ENCODE measurements around the gene ATN1.
"Not testable (repeated sequence)": the region's sequence is repeated elsewhere in the genome, so short reads cannot be mapped to it uniquely, and the experiment has no call there.

Gene ATN1, protein sequence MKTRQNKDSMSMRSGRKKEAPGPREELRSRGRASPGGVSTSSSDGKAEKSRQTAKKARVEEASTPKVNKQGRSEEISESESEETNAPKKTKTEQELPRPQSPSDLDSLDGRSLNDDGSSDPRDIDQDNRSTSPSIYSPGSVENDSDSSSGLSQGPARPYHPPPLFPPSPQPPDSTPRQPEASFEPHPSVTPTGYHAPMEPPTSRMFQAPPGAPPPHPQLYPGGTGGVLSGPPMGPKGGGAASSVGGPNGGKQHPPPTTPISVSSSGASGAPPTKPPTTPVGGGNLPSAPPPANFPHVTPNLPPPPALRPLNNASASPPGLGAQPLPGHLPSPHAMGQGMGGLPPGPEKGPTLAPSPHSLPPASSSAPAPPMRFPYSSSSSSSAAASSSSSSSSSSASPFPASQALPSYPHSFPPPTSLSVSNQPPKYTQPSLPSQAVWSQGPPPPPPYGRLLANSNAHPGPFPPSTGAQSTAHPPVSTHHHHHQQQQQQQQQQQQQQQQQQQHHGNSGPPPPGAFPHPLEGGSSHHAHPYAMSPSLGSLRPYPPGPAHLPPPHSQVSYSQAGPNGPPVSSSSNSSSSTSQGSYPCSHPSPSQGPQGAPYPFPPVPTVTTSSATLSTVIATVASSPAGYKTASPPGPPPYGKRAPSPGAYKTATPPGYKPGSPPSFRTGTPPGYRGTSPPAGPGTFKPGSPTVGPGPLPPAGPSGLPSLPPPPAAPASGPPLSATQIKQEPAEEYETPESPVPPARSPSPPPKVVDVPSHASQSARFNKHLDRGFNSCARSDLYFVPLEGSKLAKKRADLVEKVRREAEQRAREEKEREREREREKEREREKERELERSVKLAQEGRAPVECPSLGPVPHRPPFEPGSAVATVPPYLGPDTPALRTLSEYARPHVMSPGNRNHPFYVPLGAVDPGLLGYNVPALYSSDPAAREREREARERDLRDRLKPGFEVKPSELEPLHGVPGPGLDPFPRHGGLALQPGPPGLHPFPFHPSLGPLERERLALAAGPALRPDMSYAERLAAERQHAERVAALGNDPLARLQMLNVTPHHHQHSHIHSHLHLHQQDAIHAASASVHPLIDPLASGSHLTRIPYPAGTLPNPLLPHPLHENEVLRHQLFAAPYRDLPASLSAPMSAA (N-terminal part only)

DNA sequence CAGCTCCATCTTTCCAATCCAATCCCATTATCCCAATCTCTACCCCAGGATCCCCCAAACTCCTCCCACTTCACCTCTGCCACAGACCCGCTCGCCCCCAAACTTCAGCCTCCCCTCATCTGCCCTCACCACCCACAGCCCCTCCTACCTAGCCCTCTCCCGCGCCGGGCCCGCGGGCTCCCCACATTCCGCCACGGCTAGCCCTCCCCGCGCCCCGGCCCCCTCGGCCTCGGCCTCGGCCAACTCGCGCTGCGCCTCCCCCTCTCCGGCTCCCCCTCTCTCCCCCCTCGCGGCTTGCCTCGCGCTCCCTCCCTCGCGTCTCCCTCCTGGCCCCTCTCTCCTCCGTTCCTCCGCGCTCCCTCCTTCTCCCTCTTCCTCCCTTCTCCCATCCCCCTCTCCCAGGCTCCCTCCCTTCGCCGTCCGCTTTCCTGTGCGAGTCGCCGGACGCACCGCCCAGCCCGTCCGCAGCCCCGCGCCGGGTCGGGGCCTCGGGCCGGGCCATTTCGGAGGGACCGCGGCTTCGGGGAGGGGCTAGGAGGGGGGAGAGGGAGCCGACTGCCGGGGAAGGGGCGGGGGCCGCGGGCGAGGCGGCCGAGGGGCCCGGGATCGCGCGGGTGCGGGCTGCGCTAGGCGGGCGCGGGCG lies at the start of gene ATN1:
ATN1 (plus strand) TSS at position 581 of the 643 bp plus-strand sequence. CDS start 6,043 bp downstream, outside the sequence.
- DNase-seq (ENCODE audit: low read depth in 2 of 2) = no peak

DNA sequence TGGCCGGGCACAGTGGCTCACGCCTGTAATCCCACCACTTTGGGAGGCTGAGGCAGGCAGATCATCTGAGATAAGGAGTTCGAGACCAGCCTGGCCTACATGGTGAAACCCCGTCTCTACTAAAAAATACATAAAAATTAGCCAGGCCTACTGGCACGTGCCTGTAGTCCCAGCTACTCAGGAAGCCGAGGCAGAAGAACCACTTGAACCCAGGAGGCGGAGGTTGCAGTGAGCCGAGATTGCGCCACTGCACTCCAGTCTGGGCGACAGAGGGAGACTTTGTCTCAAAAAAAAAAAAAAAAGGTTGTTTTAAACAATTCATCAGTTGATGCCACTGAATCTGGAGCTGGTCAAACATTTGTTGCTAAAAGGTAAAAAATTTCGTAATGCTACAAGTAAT lies 47.9 kb upstream of the ATN1 start:
- not testable (repeated sequence) for DNase-seq (ENCODE audit: low read depth in 2 of 2)

DNA sequence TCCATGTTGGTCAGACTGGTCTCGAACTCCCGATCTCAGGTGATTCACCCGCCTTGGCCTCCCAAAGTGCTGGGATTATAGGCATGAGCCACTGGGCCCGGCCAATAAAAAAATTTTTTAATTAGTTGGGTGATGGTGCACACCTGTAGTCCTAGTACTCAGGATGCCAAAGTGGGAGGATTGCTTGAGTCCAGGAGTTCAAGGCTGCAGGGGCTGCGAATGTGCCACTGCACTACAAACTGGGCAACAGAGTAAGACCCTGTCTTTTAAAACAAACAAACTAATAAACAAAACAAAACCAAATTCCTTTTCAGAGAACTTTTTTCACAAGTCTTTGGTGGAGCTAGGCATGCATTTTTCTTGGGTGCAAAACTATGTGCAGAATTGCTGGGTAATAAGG lies 44.5 kb upstream of the ATN1 start:
- no peak for DNase-seq (ENCODE audit: low read depth in 2 of 2)

DNA sequence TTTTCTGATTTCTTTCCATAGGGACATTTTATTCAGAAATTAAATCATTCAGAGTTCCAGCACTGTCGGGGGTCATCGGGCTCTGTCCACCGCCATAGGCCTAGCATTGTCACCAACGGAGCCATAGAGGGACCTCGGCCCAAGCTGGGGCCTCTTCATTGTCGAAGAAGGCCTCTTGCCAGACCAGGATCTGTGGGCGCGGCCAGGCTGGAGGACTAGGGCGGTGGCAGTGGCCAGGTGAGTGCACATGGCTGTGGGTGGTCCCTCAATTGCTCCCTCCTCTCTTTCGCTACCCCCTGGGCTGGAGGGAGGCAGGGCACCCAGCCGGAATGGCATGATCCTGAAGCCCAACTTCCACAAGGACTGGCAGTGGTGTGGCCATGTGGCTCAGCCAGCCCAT lies 44.1 kb upstream of the ATN1 start:
- no peak for DNase-seq (ENCODE audit: low read depth in 2 of 2)

DNA sequence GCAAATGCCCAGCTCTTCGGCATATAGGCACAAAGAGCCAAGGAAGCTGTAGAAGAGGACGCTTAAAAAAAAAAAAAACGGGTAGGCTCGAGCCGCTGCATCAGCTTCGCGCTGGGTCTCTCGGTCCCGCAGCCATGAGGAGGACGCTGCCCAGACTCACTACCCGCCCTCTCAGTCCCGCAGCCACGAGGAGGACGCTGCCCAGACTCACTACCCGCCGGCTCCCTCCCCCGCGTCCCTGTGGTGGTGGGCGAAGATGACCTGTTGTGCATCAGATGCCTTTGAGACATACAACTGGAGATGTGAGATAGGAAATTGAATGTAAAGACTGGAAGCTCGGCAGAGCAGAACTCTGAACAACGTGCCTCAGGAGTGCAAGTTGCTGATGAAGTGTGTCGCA lies 43.2 kb upstream of the ATN1 start:
- no peak for DNase-seq (ENCODE audit: low read depth in 2 of 2)

DNA sequence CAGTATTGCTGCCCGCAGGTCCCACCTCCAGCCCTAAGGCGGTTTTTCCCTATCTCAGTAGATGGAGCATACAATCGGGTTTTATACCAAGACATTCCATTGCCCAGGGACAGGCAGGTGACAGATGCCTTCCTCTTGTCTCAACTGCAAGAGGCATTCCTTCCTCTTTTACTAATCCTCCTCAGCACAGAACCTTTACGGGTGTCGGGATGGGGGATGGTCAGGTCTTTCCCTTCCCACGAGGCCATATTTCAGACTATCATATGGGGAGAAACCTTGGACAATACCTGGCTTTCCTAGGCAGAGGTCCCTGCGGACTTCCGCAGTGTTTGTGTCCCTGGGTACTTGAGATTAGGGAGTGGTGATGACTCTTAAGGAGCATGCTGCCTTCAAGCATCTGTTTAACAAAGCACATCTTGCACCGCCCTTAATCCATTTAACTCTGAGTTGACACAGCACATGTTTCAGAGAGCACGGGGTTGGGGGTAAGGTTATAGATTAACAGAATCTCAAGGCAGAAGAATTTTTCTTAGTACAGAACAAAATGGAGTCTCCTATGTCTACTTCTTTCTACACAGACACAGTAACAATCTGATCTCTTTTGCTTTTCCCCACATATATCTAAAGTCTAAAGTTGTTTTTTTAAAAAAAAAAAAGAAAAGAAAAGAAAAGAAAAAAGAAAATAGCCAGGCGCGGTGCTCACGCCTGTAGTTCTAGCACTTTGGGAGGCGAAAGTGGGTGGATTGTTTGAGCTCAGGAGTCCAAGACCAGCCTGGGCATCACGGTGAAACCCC lies 41.4 kb upstream of the ATN1 start:
- DNase-seq (ENCODE audit: low read depth in 2 of 2) = not testable (repeated sequence)

DNA sequence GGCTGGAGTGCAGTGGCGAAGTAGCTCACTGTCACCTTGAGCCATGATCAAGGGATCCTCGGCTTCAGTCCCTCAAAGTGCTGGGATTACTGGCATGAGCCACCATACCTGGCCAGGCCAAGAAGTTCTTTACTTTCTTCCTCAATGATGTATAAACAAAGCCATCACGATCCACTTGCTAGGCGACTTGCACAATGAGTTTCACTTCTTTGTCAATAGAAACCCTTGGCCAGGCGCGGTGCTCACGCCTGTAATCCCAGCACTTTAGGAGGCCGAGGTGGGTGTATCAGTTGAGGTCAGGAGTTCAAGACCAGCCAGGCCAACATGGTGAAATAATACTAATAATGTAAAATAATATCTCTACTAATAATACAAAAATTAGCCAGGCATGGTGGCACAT lies 40.3 kb upstream of the ATN1 start:
- no peak for DNase-seq (ENCODE audit: low read depth in 2 of 2)

DNA sequence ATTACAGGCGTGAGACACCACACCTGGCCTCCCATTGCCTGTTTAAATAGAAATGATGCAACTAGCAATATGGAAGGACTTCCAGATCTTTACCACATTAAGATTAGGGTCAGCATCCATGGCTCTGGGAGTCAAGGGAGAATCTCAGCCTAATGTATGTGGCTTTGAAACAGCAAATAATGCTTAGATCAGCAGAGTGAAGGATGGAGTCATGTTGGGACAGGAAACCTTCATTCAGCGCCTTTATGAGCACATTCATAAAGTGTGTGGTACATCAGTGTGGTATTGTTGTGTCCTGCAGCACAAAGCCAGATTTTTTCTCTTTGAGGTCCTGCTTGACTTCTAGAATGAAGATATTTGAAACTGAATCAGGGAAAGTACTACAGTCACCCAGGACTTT lies 39.4 kb upstream of the ATN1 start:
- DNase-seq (ENCODE audit: low read depth in 2 of 2) = no peak

DNA sequence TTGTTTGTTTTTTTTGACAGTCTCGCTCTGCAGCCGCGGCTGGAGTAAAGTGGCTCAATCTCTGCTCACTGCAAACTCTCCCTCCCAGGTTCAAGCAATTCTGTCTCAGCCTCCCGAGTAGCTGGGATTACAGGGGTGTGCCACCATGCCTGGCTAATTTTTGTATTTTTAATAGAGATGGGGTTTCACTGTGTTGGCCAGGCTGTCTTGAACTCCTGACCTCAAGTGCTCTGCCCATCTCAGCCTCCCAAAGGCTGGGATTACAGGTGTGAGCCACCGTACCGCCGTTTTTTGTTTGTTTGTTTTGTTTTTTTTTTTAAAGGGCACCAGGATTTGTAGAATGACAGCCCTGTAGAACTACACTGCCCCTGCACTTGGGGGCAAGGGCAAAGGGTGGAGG lies 39.0 kb upstream of the ATN1 start:
- not testable (repeated sequence) for DNase-seq (ENCODE audit: low read depth in 2 of 2)

DNA sequence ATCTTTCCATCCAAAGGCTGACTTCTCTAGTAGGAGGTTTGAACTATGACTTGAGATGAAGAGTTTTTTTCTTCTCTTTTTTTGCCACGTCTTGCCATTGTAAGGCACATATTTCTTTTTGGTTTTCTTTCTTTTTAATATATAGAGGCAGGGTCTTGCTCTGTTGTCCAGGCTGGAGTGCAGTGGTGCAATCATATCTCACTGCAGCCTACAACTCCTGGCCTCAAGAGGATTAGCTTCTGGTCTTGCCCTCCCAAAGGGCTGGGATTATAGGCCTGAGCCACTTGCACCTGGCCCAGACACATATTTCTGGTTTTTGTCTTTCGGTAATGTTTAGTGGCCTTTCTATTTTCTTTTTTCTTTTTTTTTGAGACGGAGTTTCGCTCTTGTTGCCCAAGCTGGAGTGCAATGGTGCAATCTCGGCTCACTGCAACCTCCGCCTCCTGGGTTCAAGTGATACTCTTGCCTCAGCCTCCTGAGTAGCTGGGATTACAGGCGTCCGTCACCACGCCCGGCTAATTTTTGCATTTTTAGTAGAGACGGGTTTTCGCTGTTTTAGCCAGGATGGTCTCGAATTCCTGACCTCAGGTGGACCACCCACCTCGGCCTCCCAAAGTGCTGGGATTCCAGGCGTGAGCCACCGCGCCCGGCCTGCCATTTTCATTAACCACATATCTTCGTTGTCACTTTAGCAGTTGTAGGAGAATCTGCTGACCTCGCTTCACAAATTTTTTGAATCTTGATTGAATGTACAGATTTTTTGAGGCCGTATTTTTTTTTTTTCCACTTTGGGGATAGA lies 37.8 kb upstream of the ATN1 start:
- DNase-seq (ENCODE audit: low read depth in 2 of 2) = not testable (repeated sequence)

DNA sequence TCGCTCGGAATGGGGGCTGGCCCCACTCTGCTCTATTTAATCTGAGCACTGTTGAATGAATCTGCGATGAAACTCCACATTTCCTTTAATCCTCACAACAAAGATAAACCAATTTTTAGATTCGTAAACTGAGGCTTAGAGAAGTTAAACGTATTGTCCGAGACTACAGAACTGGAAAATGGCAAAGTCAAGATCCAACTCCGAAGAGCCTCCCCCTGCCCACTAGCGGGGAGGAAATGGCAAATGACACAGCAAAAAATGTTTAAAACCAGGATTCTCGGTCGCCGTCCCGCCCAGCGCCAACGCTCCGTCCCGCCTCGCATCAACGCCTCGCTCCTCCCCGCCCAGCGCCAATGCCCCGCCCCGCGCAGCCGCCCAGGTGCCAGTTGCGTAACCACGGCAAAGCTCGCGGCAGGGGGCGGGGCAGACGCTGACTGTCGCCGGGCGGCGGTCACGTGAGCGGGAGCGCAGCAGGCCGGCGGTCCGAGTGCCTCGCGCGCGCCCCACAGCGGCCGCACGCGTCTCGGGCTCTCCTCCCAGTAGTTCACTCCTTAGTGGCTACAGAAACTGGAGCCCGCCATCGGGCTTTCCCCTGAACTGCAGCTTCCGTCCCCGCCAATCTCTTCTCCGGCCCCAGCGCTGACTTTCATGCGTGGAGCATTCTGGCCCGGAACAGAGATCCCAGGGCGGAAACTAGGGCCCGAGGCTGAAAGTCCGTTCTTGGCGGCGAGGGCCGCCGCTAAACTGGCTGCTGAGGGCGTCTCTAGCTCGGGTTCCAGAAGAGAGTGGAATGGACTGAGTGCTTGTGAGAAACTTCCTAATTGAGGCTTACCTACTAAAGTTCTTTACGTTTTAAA lies 36.7 kb upstream of the ATN1 start:
- DNase-seq (ENCODE audit: low read depth in 2 of 2) = peak; percentile 97 to 98

DNA sequence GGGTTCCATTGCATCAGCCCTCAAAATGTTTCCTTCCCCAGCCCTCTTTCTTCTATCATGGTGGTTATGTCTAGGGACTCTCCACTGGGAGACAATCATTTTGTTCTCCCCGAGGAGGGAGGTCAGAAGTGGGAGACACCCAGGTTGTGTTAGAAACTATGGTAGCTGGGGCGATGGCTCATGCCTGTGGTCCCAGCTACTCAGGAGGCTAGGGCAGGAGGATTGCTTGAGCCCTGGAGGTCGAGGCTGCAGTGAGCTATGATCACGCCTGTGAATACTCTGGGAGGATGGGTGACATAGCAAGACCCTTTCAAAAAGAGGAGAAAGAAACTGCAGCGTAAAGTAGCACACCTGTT lies 36.1 kb upstream of the ATN1 start:
- no peak for DNase-seq (ENCODE audit: low read depth in 2 of 2)

DNA sequence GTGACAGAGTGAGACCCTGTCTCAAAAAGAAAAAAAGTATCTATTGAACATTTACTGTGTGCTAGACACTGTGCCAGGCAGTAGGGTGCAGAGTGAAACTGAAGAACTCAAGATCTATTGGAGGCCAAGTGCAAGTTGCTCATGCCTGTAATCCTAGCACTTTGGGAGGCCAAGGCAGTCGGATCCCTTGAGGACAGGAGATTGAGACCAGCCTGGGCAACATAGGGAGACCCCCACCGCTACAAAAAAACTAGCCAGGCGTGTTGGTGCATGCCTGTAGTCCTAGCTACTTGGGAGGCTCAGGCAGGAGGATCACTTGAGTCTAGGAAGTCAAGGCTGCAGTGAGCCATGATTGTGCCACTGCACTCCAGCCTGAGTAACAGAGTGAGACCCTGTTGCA lies 35.1 kb upstream of the ATN1 start:
- DNase-seq (ENCODE audit: low read depth in 2 of 2) = not testable (repeated sequence)

DNA sequence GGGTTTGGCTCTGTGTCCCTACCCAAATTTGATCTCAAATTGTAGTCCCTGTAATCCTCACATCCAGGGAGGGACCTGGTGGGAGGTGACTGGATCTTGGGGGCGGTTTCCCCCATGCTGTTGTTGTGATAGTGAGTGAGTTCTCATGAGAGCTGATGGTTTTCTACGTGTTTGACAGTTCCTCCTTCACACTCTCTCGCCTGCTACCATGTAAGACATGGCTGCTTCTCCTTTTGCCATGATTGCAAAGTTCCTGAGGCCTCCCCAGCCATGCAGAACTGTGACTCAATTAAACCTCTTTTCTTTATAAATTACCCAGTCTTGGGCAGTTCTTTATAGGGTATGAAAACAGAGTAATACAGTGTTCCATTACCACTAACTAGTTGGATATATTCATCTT lies 33.4 kb upstream of the ATN1 start:
- DNase-seq (ENCODE audit: low read depth in 2 of 2) = no peak

DNA sequence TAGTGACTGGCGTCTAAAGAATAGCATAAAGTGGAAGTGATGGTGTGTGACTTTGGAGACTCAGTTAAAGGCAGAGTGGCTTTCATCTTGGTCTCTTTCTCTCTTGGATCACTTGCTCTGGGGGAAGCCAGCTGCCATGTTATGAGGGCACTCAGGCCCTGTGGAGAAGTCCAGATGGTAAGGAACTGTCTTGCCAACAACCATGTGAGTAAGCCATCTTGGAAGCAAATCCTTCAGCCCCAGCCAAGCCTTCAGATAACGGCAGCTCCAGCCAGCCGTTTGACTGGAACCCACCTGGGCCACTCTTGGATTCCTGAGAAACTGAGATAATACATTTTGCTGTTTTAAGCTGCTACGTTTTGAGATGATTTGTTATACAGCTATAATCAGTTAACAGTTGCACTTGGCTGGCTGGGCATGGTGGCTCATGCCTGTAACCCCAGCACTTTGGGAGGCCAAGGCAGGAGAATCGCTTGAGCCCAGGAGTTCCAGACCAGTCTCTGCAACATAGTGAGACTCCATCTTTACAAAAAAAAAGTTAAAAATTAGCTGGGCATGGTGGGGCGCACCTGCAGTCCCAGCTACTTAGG lies 30.8 kb upstream of the ATN1 start:
- no peak for DNase-seq (ENCODE audit: low read depth in 2 of 2)

DNA sequence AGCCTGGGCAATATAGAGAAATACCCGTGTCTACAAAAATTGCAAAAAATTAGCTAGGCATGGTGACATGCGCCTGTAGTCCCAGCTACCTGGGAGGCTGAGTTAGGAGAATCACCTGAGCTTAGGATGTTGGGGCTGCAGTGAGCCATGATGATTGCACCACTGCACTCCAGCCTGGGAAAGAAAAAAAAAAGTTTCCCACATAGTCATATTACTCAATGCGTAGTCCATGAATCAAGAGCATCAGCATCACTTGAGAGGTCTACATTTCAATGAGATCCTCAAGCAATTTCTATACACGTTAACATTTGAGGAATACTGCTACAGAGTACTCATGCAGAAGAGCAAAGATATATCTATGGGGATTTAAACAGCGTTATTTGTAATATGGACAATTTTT lies 28.3 kb upstream of the ATN1 start:
- no peak for DNase-seq (ENCODE audit: low read depth in 2 of 2)

DNA sequence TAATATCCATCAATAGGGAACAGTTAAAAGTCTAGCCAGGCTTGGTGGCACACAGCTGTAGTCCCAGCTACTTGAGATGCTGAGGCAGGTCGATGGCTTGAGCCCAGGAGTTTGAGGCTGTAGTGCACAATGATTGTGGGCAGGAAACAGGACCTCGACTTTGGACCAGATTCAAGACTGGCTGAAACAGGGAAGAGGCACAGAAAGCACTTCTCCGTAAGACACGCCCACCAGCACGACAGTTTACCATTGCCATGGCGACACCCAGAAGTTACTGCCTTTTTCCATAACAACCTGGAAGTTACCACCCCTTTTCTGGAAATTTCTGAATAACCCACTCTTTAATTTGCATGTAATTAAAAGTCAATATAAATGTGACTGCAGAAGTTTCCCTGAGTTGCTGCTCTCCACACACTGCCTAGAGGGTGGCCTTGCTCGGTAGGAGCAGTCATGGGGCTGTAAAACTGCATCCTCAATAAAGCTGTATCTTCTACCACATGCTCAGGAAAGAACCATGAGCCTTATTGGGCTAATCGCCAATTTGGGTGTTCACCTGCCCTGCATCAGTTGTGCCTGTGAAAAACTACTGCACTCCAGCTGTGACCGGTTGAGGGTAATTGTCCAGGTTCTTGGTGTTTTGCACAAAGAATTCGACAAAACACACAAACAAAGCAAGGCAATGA lies 27.8 kb upstream of the ATN1 start:
- no peak for DNase-seq (ENCODE audit: low read depth in 2 of 2)

DNA sequence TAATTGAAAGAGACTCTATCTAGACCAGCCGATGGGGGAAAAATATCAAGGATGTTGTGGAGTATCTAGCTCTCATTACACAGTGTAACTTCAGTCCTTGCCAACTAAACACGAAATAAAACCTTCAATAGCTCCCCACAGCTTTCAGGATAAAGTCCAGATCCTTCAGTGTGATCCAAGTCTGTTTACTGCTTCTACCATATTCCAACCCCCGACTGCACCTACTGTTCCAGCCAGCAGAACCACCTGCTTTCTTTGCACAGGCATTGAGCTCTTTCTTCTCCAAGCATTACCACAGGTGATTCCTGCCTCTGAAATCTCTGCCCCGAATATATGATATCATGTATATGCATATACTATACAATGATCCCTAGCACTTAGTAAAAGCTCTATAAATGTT lies 25.3 kb upstream of the ATN1 start:
- no peak for DNase-seq (ENCODE audit: low read depth in 2 of 2)

All from stimulated activated CD8-positive, alpha-beta memory T cell treated with anti-CD3 and anti-CD28 coated beads, Interleukin-15, amount 100 ng/mL, for 4 hours (primary cell).